ENCODE measurements around the gene ZNF557. TPM values are rescaled to one million over a fixed set of nuclear protein-coding genes. Genes with fewer than 3 reads are reported as not detected.

The ZNF557 gene
- total RNA-seq, 1 experiment from 2014 or later: 3.9 TPM

GRCh38 chr19:7132054-7132453 is 62.6 kb downstream of the ZNF557 start:
- ChIA-PET CTCF (no interaction called here), POLR2A (ENCODE audit: unreplicated experiment) (no interaction called here)
- DNase-seq: no peak

GRCh38 chr19:7137120-7137519 is 67.6 kb downstream of the ZNF557 start:
- ChIA-PET CTCF (no interaction called here), POLR2A (ENCODE audit: unreplicated experiment) (no interaction called here)
- Histone ChIP-seq H4K20me1 (ENCODE audit: insufficient read depth) (no peaks in the 10 kb centered on the region), H3K4me1 (replicated peaks; ENCODE audit: insufficient read depth) (peaks cover 19% of the 10 kb centered on the region), H3K9me2 (ENCODE audit: insufficient read depth) (no peaks in the 10 kb centered on the region), H3K4me3 (no peak overlapping the region), H3K27me3 (ENCODE audit: insufficient read depth, low read depth) (no peaks in the 10 kb centered on the region), H3K36me3 (ENCODE audit: low read depth) (no peaks in the 10 kb centered on the region), H3F3A (ENCODE audit: insufficient read depth, low read depth) (peaks cover 4% of the 10 kb centered on the region; the same call in 1 of the 2 replicates), H2AFZ (no peak overlapping the region), H3K9me3 (ENCODE audit: insufficient read depth, low read depth) (no peaks in the 10 kb centered on the region), H3K27ac (no peak overlapping the region), H3K4me2 (no peak overlapping the region), H3K79me2 (ENCODE audit: low read depth) (no peaks in the 10 kb centered on the region)
- intact Hi-C loops (cut with micrococcal nuclease; ENCODE audit: unreplicated experiment): no loop called here
- TF ChIP-seq EZH2 (IDR thresholded peaks at IDR 0.05; ENCODE audit: low read depth): no peak
- TF ChIP-seq CTCF (conservative IDR thresholded peaks at IDR 0.05): no peak
- no TSS peak for BruUV-seq (replicated peaks)
- no peak for DNase-seq

More at GRCh38 chr19:7132054-7132453, 62.6 kb downstream of the ZNF557 start:
- no peaks in the 10 kb centered on the region for H3K27me3 ChIP-seq (ENCODE audit: insufficient read depth, low read depth)
- H3K27ac ChIP-seq: no peak overlapping the region
- no peaks in the 10 kb centered on the region for H3K36me3 ChIP-seq (ENCODE audit: low read depth)
- no peaks in the 10 kb centered on the region for H4K20me1 ChIP-seq (ENCODE audit: insufficient read depth)
- peaks cover 14% of the 10 kb centered on the region for H3K4me1 ChIP-seq (replicated peaks; ENCODE audit: insufficient read depth)
- no peak overlapping the region for H3K4me2 ChIP-seq
- no peaks in the 10 kb centered on the region for H3K9me3 ChIP-seq (ENCODE audit: insufficient read depth, low read depth)
- BruUV-seq (replicated peaks): no TSS peak
- no peak overlapping the region for H3K4me3 ChIP-seq
- TF ChIP-seq EZH2 (IDR thresholded peaks at IDR 0.05; ENCODE audit: low read depth) (no peak), CTCF (conservative IDR thresholded peaks at IDR 0.05) (no peak)
- H2AFZ ChIP-seq: no peak overlapping the region
- H3K9me2 ChIP-seq (ENCODE audit: insufficient read depth): no peaks in the 10 kb centered on the region
- H3K79me2 ChIP-seq (ENCODE audit: low read depth): no peaks in the 10 kb centered on the region
- peaks cover 4% of the 10 kb centered on the region; the same call in 1 of the 2 replicates for H3F3A ChIP-seq (ENCODE audit: insufficient read depth, low read depth)
- intact Hi-C loops (cut with micrococcal nuclease; ENCODE audit: unreplicated experiment): no loop called here

Other genes starting within 250 kb of the ZNF557 start
- gene ADGRE1, start 182.1 kb upstream of the ZNF557 start, total RNA-seq (2021): not detected in 2 replicates
- gene MBD3L2B, start 48.3 kb upstream of the ZNF557 start, total RNA-seq (2021): not detected in 2 replicates
- not detected in 2 replicates for gene MBD3L5, start 39.1 kb upstream of the ZNF557 start, total RNA-seq (2021)
- gene MBD3L4, start 29.5 kb upstream of the ZNF557 start, total RNA-seq (2021): not detected in 2 replicates
- gene MBD3L2, start 20.4 kb upstream of the ZNF557 start, total RNA-seq (2021): not detected in 2 replicates
- gene MBD3L3, start 11.0 kb upstream of the ZNF557 start, total RNA-seq (2021): not detected in 2 replicates
- 9.3 and 18.9 TPM in 2 replicates for gene INSR, start 224.7 kb downstream of the ZNF557 start, total RNA-seq (2021)

All from PC-9 (cell line).